IMR-90 (cell line): ENCODE measurements around the gene PCDHA1. TPM values are rescaled to one million over a fixed set of nuclear protein-coding genes. Genes with fewer than 3 reads are reported as not detected.

ENCODE experiments used
- ATAC-seq: fragments of 200-7000 bp; cut with Tn5 transposase; 2 replicates; pipeline ENCODE4 v1.9.1; 2020; ENCODE audit warnings: low read depth, mild to moderate bottlenecking, moderate library complexity
- BruUV-seq: library from RNA; stranded (reverse); fragments of 400-500 nt; replicated peaks from 2 replicates; lab custom pipeline; 2021; lab: Mats Ljungman, UMichigan
- CTCF ChIA-PET: fragments of 300-600 bp; formaldehyde crosslinking; extraction: SDS; loops from one replicate; lab custom pipeline; 2021; ENCODE audit warnings: antibody characterized with exemption; lab: Yijun Ruan, JAX
- POLR2A ChIA-PET: fragments of 300-600 bp; sonication (Branson Sonifier 250); formaldehyde crosslinking; loops from one replicate; lab custom pipeline; 2022; ENCODE audit warnings: antibody characterized with exemption; ENCODE audit not compliant: unreplicated experiment; lab: Charles Lee
- DNase-seq: peaks from one replicate; pipeline ENCODE4 v3.0.0; 2013
- H2AFZ ChIP-seq: replicated peaks from 2 replicates; pipeline ENCODE3; 2013; ENCODE audit warnings: low read length, mild to moderate bottlenecking; ENCODE audit not compliant: poor library complexity
- H2AK5ac ChIP-seq: 2 replicates; pipeline ENCODE4 v1.6.1; 2013; ENCODE audit warnings: low read depth, low read length, inconsistent platforms
- H2AK9ac ChIP-seq: replicated peaks from 2 replicates; pipeline ENCODE3; 2013; ENCODE audit warnings: mild to moderate bottlenecking, low read depth, low read length, moderate library complexity; ENCODE audit not compliant: poor library complexity
- H2BK120ac ChIP-seq: 2 replicates; pipeline ENCODE4 v1.6.1; 2013; ENCODE audit warnings: low read depth, low read length, inconsistent platforms
- H2BK15ac ChIP-seq: 3 replicates; pipeline ENCODE4 v1.6.1; 2013; ENCODE audit warnings: low read depth, low read length, inconsistent platforms
- H2BK20ac ChIP-seq: 2 replicates; pipeline ENCODE4 v1.6.1; 2013; ENCODE audit warnings: low read depth, mild to moderate bottlenecking, inconsistent platforms, low read length, moderate library complexity
- H2BK5ac ChIP-seq: 2 replicates; pipeline ENCODE4 v1.6.1; 2013; ENCODE audit warnings: mild to moderate bottlenecking, low read depth, low read length, inconsistent platforms; ENCODE audit not compliant: poor library complexity, severe bottlenecking
- H3K14ac ChIP-seq: replicated peaks from 2 replicates; pipeline ENCODE4 v1.6.1; 2013; ENCODE audit warnings: low read depth, low read length, inconsistent platforms
- H3K18ac ChIP-seq: 2 replicates; pipeline ENCODE4 v1.6.1; 2013; ENCODE audit warnings: low read depth, low read length, control low read depth
- H3K23ac ChIP-seq: 2 replicates; pipeline ENCODE4 v1.6.1; 2013; ENCODE audit warnings: low read depth, low read length, inconsistent platforms
- H3K27ac ChIP-seq: 2 replicates; pipeline ENCODE4 v1.5.1; 2013; ENCODE audit warnings: mild to moderate bottlenecking, control low read depth, low read length; ENCODE audit not compliant: insufficient read depth
- H3K27me3 ChIP-seq: 2 replicates; pipeline ENCODE4 v1.6.1; 2013; ENCODE audit warnings: low read length; ENCODE audit not compliant: control insufficient read depth, insufficient read depth
- H3K36me3 ChIP-seq: 2 replicates; pipeline ENCODE4 v1.6.1; 2013; ENCODE audit warnings: low read length, mixed read lengths; ENCODE audit not compliant: control insufficient read depth, insufficient read depth
- H3K4ac ChIP-seq: 2 replicates; pipeline ENCODE4 v1.6.1; 2013; ENCODE audit warnings: low read depth, low read length, inconsistent platforms
- H3K4me1 ChIP-seq: 2 replicates; pipeline ENCODE4 v1.6.1; 2013; ENCODE audit warnings: low read length, mixed read lengths; ENCODE audit not compliant: control insufficient read depth, insufficient read depth
- H3K4me2 ChIP-seq: 2 replicates; pipeline ENCODE4 v1.6.1; 2013; ENCODE audit warnings: low read depth, mild to moderate bottlenecking, control low read depth, low read length, moderate library complexity
- H3K4me3 ChIP-seq: 2 replicates; pipeline ENCODE4 v1.5.1; 2013; ENCODE audit warnings: low read depth, mild to moderate bottlenecking, control low read depth, low read length, moderate library complexity; ENCODE audit not compliant: insufficient read depth
- H3K56ac ChIP-seq: 2 replicates; pipeline ENCODE4 v1.6.1; 2013; ENCODE audit warnings: low read length, inconsistent platforms; ENCODE audit not compliant: insufficient read depth; ENCODE audit errors: extremely low read depth
- H3K79me1 ChIP-seq, 2 experiments: 2 replicates each; pipeline ENCODE4 v1.6.1; 2013; ENCODE audit warnings: low read length in 2 of 2, inconsistent platforms in 1 of 2, low read depth in 1 of 2
- H3K9ac ChIP-seq: 2 replicates; pipeline ENCODE4 v1.6.1; 2013; ENCODE audit warnings: low read depth, low read length, control low read depth
- H3K9me1 ChIP-seq: 2 replicates; pipeline ENCODE4 v1.6.1; 2013; ENCODE audit warnings: low read length, inconsistent platforms; ENCODE audit not compliant: insufficient read depth
- H3K9me3 ChIP-seq: 2 replicates; pipeline ENCODE4 v1.6.1; 2013; ENCODE audit warnings: low read length; ENCODE audit not compliant: control insufficient read depth, insufficient read depth
- H4K20me1 ChIP-seq: 2 replicates; pipeline ENCODE4 v1.6.1; 2013; ENCODE audit warnings: low read length, inconsistent platforms; ENCODE audit not compliant: insufficient read depth
- H4K5ac ChIP-seq: 2 replicates; pipeline ENCODE4 v1.6.1; 2013; ENCODE audit warnings: mild to moderate bottlenecking, low read depth, low read length, control low read depth
- H4K8ac ChIP-seq, 2 experiments: 2 replicates each; pipeline ENCODE4 v1.6.1; 2013; ENCODE audit warnings: low read depth in 2 of 2, low read length in 2 of 2, control low read depth in 1 of 2, inconsistent platforms in 1 of 2
- H4K91ac ChIP-seq: 2 replicates; pipeline ENCODE4 v1.6.1; 2013; ENCODE audit warnings: low read depth, low read length, inconsistent platforms; ENCODE audit not compliant: insufficient read depth
- BHLHE40 ChIP-seq: fragments of 150-350 bp; IDR thresholded peaks from 2 replicates; pipeline ENCODE4 v1.6.1; 2016; ENCODE audit warnings: mild to moderate bottlenecking, low read depth, low read length
- CHD1 ChIP-seq: IDR thresholded peaks from 2 replicates; pipeline ENCODE4 v1.6.1; 2012; ENCODE audit warnings: low read depth, low read length, improper control_type of control experiment
- FOS ChIP-seq: fragments of 150-350 bp; IDR thresholded peaks from 2 replicates; pipeline ENCODE4 v1.6.1; 2016; ENCODE audit warnings: low read depth, low read length
- MAFK ChIP-seq: IDR thresholded peaks from 2 replicates; pipeline ENCODE4 v1.6.1; 2012; ENCODE audit warnings: low read depth, low read length, improper control_type of control experiment
- MAZ ChIP-seq: IDR thresholded peaks from 2 replicates; pipeline ENCODE4 v1.6.1; 2012; ENCODE audit warnings: low read depth, mild to moderate bottlenecking, low read length, improper control_type of control experiment, moderate library complexity, borderline replicate concordance
- MXI1 ChIP-seq: IDR thresholded peaks from 2 replicates; pipeline ENCODE4 v1.6.1; 2012; ENCODE audit warnings: low read depth, mild to moderate bottlenecking, low read length, moderate library complexity, borderline replicate concordance
- NFE2L2 ChIP-seq: fragments of 150-350 bp; IDR thresholded peaks from 2 replicates; pipeline ENCODE4 v1.6.1; 2016; ENCODE audit warnings: low read depth, mild to moderate bottlenecking, low read length
- POLR2A ChIP-seq: IDR thresholded peaks from 2 replicates; pipeline ENCODE4 v1.6.1; 2012; ENCODE audit warnings: mild to moderate bottlenecking, low read depth, low read length
- RAD21 ChIP-seq: IDR thresholded peaks from 2 replicates; pipeline ENCODE4 v1.6.1; 2012; ENCODE audit warnings: low read length, improper control_type of control experiment
- RCOR1 ChIP-seq: IDR thresholded peaks from 2 replicates; pipeline ENCODE4 v1.6.1; 2012; ENCODE audit warnings: mild to moderate bottlenecking, low read length, improper control_type of control experiment; ENCODE audit not compliant: insufficient replicate concordance
- RFX5 ChIP-seq: IDR thresholded peaks from 2 replicates; pipeline ENCODE4 v1.8.0; 2012; ENCODE audit warnings: low read depth, mild to moderate bottlenecking, low read length, moderate library complexity
- WGBS, 2 experiments: methylation state at CpG; one replicate each; pipeline versions ENCODE4 v1.1.5 to v1.1.7; 2013; ENCODE audit warnings: missing lambda C conversion rate in 2 of 2; ENCODE audit not compliant: insufficient read length in 1 of 2; ENCODE audit errors: extremely low coverage in 2 of 2; 5-methylcytosine and 5-hydroxymethylcytosine counted together
- dilution Hi-C: fragments of 300-500 bp; cut with HindIII; formaldehyde crosslinking; loops from one replicate; pipeline ENCODE4 v1.14.3; 2018; ENCODE audit warnings: low sequenced_read_pairs; ENCODE audit not compliant: unreplicated experiment
- in situ Hi-C: fragments of 300-500 bp; cut with MboI; formaldehyde crosslinking; loops from 3 replicates; pipeline ENCODE4 v1.14.3; 2019; ENCODE audit warnings: low sequenced_read_pairs, inconsistent platforms, mixed read lengths
- intact Hi-C: fragments of 100-400 bp; cut with micrococcal nuclease; formaldehyde crosslinking; loops from 2 replicates; pipeline ENCODE4 v1.10.0; 2022
- polyA plus RNA-seq, 3 experiments: library from polyadenylated mRNA; depleted of rRNA; stranded (reverse); fragments of >200 nt; gene quantifications; 2 replicates each; pipeline ENCODE4 v1.2.3, GENCODE V29; 2012; ENCODE audit warnings: low replicate concordance in 1 of 3
- total RNA-seq: library from RNA; depleted of rRNA; stranded (reverse); fragments of >200 nt; gene quantifications from 2 replicates; pipeline ENCODE4 v1.2.3, GENCODE V29; 2012
- TF ChIP-seq, protein P1 (sequence below): fragments of 150-350 bp; IDR thresholded peaks from 2 replicates; pipeline ENCODE4 v1.6.1; 2016; ENCODE audit warnings: low read depth, mild to moderate bottlenecking, low read length, moderate library complexity, borderline replicate concordance
- TF ChIP-seq, protein P2 (sequence below): conservative IDR thresholded peaks from 2 replicates; pipeline ENCODE4 v1.5.1; 2012; ENCODE audit warnings: mild to moderate bottlenecking, low read depth, low read length, improper control_type of control experiment

PCDHA1 gene
- total and polyA plus RNA-seq, 2 of the 4 experiments (the other 2 are of a cell fraction) = under 0.01 to 0.05 TPM

DNA sequence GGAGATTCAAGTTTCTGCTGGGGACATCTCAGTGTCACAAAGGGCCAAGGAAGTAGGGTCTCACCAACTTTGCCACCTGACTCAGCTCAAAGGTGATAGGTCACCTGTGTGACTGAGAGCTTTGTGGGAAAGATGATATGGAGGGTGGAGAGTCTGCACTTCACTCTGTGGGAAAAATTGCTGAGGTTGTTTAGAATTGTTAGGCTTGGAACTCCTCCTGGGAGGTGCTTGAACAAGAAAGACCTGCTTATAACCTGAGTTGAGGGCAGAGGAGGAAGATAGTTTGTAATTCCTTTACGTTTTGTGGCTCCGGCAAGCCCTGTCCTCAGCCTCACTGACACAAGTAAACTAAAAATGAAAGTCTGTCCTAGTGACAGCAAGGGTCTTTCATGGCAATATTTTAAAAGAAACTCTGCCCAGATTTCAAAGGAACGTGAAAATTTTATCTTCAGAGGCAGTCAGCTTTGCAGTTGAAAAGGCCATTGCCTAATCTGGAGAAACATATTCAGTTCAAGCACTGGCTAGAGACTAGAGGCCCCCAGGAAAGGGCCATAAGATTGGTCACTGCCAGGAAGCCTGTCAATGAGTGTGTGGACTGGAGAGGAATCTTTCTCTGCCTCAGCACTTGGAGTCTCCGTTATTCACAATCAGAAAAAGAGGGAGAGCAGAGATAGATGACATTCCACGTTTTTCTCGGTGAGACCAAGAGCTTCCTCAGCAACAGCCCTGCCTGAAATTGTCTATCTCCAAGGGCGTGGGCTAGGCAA is 203.5 kb downstream of the PCDHA1 start:
- intact Hi-C loops = no loop called here
- Histone ChIP-seq H3K56ac (no peak overlapping the region), H3K9ac (no peak overlapping the region), H2AFZ (no peak overlapping the region), H3K27ac (no peak overlapping the region), H3K79me1 (no peaks in the 10 kb centered on the region), H3K9me3 (peaks cover 15% of the 10 kb centered on the region), H2BK15ac (no peak overlapping the region), H3K23ac (no peak overlapping the region), H2BK120ac (no peak overlapping the region), H3K27me3 (no peaks in the 10 kb centered on the region), H3K4ac (no peak overlapping the region), H2AK9ac (no peak overlapping the region), H3K4me1 (no peaks in the 10 kb centered on the region), H3K14ac (no peak overlapping the region), H2BK20ac (no peak overlapping the region), H3K36me3 (no peaks in the 10 kb centered on the region), H4K8ac (no peak overlapping the region), H3K4me2 (no peak overlapping the region), H2AK5ac (no peak overlapping the region), H2BK5ac (no peak overlapping the region), H4K5ac (no peak overlapping the region), H3K9me1 (no peaks in the 10 kb centered on the region), H3K4me3 (no peak overlapping the region), H4K91ac (no peak overlapping the region), H3K18ac (no peak overlapping the region), H4K20me1 (no peaks in the 10 kb centered on the region)
- TF ChIP-seq, protein P1, sequence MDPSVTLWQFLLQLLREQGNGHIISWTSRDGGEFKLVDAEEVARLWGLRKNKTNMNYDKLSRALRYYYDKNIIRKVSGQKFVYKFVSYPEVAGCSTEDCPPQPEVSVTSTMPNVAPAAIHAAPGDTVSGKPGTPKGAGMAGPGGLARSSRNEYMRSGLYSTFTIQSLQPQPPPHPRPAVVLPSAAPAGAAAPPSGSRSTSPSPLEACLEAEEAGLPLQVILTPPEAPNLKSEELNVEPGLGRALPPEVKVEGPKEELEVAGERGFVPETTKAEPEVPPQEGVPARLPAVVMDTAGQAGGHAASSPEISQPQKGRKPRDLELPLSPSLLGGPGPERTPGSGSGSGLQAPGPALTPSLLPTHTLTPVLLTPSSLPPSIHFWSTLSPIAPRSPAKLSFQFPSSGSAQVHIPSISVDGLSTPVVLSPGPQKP = no peak
- no peak for TF ChIP-seq RAD21
- TF ChIP-seq CHD1 = no peak
- no peak for TF ChIP-seq RCOR1
- no peak for TF ChIP-seq MAFK
- no peak for TF ChIP-seq BHLHE40
- TF ChIP-seq MXI1 = no peak
- TF ChIP-seq FOS = no peak
- no peak for TF ChIP-seq MAZ
- no peak for TF ChIP-seq RFX5
- no peak for TF ChIP-seq POLR2A
- no peak for TF ChIP-seq NFE2L2
- TF ChIP-seq, protein P2, sequence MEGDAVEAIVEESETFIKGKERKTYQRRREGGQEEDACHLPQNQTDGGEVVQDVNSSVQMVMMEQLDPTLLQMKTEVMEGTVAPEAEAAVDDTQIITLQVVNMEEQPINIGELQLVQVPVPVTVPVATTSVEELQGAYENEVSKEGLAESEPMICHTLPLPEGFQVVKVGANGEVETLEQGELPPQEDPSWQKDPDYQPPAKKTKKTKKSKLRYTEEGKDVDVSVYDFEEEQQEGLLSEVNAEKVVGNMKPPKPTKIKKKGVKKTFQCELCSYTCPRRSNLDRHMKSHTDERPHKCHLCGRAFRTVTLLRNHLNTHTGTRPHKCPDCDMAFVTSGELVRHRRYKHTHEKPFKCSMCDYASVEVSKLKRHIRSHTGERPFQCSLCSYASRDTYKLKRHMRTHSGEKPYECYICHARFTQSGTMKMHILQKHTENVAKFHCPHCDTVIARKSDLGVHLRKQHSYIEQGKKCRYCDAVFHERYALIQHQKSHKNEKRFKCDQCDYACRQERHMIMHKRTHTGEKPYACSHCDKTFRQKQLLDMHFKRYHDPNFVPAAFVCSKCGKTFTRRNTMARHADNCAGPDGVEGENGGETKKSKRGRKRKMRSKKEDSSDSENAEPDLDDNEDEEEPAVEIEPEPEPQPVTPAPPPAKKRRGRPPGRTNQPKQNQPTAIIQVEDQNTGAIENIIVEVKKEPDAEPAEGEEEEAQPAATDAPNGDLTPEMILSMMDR = no peak
- ChIA-PET POLR2A (no interaction called here), CTCF (no interaction called here)
- no peak for ATAC-seq
- dilution Hi-C loops = no loop called here
- in situ Hi-C loops = no loop called here
- DNase-seq = no peak
- 10% methylated on average over 1 of the region's 7 CpGs; no CpG with 5 or more reads in 1 of the 2 experiments for WGBS, 2 experiments
- no TSS peak for BruUV-seq
